Nephron (organoid): ENCODE results near the gene BSDC1.

Experiments used
- H3K27ac Mint-ChIP-seq, 3 experiments: 2 replicates each; pipeline ENCODE4 v1.8.0; 2020; ENCODE audit warnings: mixed read lengths in 3 of 3, mild to moderate bottlenecking in 2 of 3, moderate library complexity in 1 of 3
- H3K27me3 Mint-ChIP-seq: 2 replicates; pipeline ENCODE4 v1.8.0; 2021; ENCODE audit warnings: low read depth, mild to moderate bottlenecking, moderate library complexity, mixed read lengths
- H3K36me3 Mint-ChIP-seq: 2 replicates; pipeline ENCODE4 v1.8.0; 2020; ENCODE audit warnings: low read depth, mixed read lengths
- H3K4me1 Mint-ChIP-seq: 2 replicates; pipeline ENCODE4 v1.8.0; 2020; ENCODE audit warnings: mixed read lengths
- H3K4me3 Mint-ChIP-seq, 3 experiments: 2 replicates each; pipeline ENCODE4 v1.8.0; 2020; ENCODE audit warnings: mild to moderate bottlenecking in 3 of 3, mixed read lengths in 3 of 3, moderate library complexity in 2 of 3
- H3K9me3 Mint-ChIP-seq: 2 replicates; pipeline ENCODE4 v1.8.0; 2020; ENCODE audit warnings: mixed read lengths
- TF ChIP-seq, protein P1 (sequence below), 3 experiments: fragments of 200-600 bp; sonication (generic); IDR thresholded peaks; one replicate each; pipeline ENCODE4 v1.5.0; 2021; ENCODE audit warnings: antibody characterized with exemption in 3 of 3; ENCODE audit not compliant: unreplicated experiment in 3 of 3

Gene BSDC1

DNA sequence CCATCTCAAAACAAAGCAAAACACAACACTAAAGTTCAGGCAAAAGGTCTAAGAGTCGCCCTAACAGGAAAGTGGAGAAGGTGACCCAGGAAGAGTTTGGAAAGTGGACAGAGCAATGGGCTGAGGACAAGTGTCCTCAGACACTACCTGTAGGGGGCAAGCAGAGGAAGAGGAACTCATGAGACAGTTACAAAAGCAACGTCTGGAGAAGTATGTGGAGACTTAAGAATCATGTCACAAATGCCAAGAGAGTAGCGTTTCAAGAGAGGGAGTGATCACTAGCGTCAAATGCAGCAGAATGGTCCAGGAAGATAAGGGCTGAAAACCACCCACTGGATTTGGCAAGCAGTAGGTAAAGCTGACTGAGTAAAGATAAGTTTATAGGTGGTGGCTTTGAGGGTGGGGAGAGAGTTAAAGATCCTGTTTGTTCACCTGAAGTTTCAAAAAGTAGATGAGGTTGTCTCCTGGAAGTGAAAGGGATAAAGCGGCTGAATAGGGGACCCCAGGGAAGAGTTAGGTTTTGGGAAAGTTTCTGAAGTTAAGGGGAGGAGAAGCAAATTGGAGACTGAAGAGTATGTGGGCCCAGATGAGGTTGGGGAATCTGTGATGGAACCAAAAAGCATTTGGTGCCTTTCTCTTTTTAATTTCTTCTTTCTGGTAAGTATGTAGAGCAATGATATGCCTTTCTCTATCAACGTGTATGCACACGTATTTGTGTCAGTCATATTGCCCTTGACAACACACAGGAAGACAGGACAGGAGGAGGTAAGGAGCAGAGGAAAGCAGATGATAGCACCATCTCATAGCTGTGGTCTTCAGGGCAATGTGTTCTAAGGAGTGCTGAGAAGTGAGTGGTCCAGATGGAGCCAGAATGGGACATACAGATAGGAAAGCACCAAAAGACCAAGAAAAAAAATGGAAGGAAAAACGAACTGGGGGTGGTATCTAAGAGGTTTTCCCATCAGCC is 3.1 kb downstream of the BSDC1 start:
- TF ChIP-seq, protein P1, sequence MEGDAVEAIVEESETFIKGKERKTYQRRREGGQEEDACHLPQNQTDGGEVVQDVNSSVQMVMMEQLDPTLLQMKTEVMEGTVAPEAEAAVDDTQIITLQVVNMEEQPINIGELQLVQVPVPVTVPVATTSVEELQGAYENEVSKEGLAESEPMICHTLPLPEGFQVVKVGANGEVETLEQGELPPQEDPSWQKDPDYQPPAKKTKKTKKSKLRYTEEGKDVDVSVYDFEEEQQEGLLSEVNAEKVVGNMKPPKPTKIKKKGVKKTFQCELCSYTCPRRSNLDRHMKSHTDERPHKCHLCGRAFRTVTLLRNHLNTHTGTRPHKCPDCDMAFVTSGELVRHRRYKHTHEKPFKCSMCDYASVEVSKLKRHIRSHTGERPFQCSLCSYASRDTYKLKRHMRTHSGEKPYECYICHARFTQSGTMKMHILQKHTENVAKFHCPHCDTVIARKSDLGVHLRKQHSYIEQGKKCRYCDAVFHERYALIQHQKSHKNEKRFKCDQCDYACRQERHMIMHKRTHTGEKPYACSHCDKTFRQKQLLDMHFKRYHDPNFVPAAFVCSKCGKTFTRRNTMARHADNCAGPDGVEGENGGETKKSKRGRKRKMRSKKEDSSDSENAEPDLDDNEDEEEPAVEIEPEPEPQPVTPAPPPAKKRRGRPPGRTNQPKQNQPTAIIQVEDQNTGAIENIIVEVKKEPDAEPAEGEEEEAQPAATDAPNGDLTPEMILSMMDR (IDR thresholded peaks at IDR 0.05; ENCODE audit: unreplicated experiment in 3 of 3), result no peak
- H3K4me3 Mint-ChIP-seq, result no peak overlapping the region
- peaks cover 17% of the 10 kb centered on the region for H3K36me3 Mint-ChIP-seq
- H3K27ac Mint-ChIP-seq, result no peak overlapping the region
- no peaks in the 10 kb centered on the region for H3K9me3 Mint-ChIP-seq
- peaks cover 15% of the 10 kb centered on the region for H3K4me1 Mint-ChIP-seq
- no peaks in the 10 kb centered on the region for H3K27me3 Mint-ChIP-seq

DNA sequence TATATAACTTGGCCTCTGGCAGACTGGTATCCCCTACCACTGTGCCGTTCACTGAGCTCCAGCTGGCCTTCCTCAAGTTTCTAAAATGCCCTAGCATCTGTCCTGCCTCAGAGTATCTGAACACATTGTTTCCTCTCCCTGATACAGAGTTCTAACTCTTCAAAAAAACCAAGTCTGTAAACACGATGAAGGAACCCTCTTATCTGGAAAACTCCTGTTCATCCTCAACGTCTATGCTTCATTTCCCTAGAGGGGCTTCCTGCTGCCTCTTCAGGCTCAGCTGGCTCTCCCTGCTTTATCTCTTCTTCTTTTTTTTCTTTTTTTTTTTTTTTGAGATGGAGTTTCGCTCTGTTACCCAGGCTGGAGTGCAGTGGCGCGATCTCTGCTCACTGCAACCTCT is 5.6 kb downstream of the BSDC1 start:
- no peak overlapping the region for H3K27ac Mint-ChIP-seq
- H3K4me1 Mint-ChIP-seq, result peaks cover 6% of the 10 kb centered on the region
- TF ChIP-seq, protein P1 (IDR thresholded peaks at IDR 0.05; ENCODE audit: unreplicated experiment in 3 of 3), result no peak
- H3K36me3 Mint-ChIP-seq, result peaks cover 38% of the 10 kb centered on the region
- no peaks in the 10 kb centered on the region for H3K27me3 Mint-ChIP-seq
- no peak overlapping the region for H3K4me3 Mint-ChIP-seq
- H3K9me3 Mint-ChIP-seq, result no peaks in the 10 kb centered on the region

DNA sequence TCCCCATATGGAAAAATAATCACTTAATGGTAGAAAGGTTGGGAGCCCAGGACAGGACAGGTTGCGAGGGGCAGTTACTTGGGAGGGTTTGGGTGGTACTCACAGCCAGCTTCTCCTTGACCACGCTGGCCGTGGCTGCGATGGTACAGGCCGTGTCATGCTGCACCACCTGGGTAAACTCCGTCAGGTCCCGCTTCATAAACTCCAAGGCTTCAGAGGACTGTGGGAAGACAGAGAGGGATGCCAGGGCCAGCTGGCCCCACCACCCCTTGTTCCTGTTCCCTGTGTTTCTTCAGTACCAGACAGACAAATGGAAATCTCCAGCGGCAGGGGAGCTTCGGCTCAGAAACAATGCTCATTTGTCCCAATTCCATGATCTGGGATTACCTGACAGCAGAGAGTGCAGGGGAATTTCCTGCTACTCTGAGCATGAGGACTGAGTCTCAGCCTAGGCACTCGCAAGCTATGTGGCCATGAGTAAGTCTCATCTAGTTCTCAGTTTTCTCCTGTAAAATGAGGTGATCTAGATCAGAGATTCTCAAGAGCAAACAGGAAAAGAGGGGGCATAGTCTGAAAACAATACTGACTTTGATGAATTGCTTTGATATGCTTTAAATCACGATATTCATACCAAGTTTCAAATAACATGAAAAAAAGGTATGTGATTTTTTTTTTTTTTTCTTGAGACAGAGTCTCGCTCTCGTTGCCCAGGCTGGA is 7.4 kb downstream of the BSDC1 start:
- TF ChIP-seq, protein P1 (IDR thresholded peaks at IDR 0.05; ENCODE audit: unreplicated experiment in 3 of 3), result no peak

DNA sequence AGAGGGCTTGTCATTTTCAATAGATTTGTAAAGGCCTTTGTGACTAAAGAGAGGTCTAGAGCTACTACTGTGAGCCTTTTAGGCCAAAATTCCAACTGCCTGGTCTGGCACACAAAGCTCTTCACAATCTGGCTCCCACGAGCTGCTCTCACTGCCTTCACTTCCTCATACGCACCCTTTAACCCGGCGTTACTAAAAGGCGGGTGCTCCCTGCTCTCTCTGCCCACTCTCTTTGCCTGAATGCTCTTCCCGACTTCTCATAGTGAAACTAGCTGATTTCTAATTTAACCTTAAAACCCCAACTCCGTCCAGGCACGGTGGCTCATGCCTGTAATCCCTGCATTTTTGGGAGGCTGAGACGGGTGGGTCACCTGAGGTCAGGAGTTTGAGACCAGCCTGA is 14.2 kb downstream of the BSDC1 start:
- TF ChIP-seq, protein P1 (IDR thresholded peaks at IDR 0.05; ENCODE audit: unreplicated experiment in 3 of 3), result no peak
- H3K4me1 Mint-ChIP-seq, result no peaks in the 10 kb centered on the region
- peaks cover 71% of the 10 kb centered on the region for H3K36me3 Mint-ChIP-seq
- H3K27me3 Mint-ChIP-seq, result no peaks in the 10 kb centered on the region
- no peak overlapping the region for H3K4me3 Mint-ChIP-seq
- no peaks in the 10 kb centered on the region for H3K9me3 Mint-ChIP-seq
- H3K27ac Mint-ChIP-seq, result no peak overlapping the region

More for the DNA sequence above, 7.4 kb downstream of the BSDC1 start:
- no peaks in the 10 kb centered on the region for H3K4me1 Mint-ChIP-seq
- H3K9me3 Mint-ChIP-seq, result no peaks in the 10 kb centered on the region
- H3K4me3 Mint-ChIP-seq, result no peak overlapping the region
- H3K27ac Mint-ChIP-seq, result no peak overlapping the region
- no peaks in the 10 kb centered on the region for H3K27me3 Mint-ChIP-seq
- peaks cover 44% of the 10 kb centered on the region for H3K36me3 Mint-ChIP-seq

DNA sequence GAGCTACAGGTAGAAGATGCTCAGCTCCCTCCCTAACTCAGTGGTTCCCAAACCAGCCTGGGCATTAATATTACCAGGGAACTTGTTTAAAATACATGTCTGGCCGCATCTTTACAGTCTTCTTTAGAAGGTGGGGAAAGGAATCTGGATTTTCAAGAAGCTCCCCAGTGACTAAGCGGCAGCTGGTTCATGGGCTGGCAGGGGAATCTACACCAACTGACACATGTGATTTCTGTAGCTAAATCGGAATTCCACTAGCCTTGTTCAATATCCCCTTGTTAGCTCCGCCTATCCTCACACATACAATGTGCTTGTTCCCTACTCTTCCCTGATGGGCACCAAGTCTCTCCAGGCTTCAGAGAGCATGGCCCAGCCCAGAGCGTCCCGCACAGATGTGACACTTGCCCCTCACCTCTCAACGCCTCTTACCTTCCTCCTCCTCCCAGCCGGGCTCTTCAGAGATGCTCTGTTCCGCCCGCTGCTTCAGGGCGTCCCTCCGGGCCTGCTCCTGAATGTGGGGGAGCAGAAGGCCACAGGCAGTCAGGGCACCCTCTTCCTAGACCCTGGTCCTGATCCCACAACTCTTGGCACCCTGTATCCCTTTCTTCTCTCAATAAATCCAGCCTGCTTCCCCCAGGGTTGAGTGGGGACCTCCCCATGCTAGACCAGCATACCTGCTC is 16.6 kb downstream of the BSDC1 start:
- TF ChIP-seq, protein P1 (IDR thresholded peaks at IDR 0.05; ENCODE audit: unreplicated experiment in 3 of 3), result no peak
- Mint-ChIP-seq H3K4me1 (no peaks in the 10 kb centered on the region), H3K27me3 (no peaks in the 10 kb centered on the region), H3K36me3 (peaks cover 75% of the 10 kb centered on the region), H3K9me3 (no peaks in the 10 kb centered on the region), H3K4me3 (no peak overlapping the region), H3K27ac (no peak overlapping the region)
